GM19372 (cell line): ENCODE data around the gene ARHGAP22.
"Not testable (repeated sequence)": the region's sequence is repeated elsewhere in the genome, so short reads cannot be mapped to it uniquely, and the experiment has no call there.

ENCODE experiments used
- ATAC-seq: cut with Tn5 transposase; IDR thresholded peaks from one replicate; pipeline ENCODE4 v1.9.1; 2021; ENCODE audit warnings: mild to moderate bottlenecking, low read depth, moderate library complexity; ENCODE audit not compliant: unreplicated experiment

The ARHGAP22 gene

DNA sequence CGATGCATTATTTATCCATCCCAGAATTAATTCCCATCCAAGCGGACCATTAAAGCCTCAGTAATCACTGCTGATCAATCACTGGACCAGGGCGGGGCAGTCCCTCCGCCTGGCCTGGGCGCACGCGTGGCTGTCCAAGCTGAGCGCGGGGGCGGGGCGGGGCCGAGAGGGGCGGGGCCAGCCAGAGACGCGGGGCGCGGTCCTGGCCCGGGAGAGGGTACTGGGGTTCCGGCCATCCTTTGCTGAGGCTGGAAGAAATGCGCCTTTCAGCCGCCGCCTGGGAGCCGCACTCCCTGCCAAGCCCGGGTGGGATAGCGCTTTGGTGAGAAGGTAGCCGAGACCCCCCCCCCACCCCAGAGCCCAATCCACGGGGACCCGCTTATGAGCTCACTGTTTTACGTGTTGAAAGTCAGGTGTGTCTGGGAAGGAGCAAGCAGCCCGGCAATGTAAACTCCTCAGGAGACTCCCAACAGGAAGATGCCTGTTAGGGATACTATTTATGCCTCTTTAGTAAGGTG lies at the start of gene ARHGAP22:
TSS of gene ARHGAP22 (minus strand) at position 83 of the 518 bp plus-strand sequence. CDS start 277 bp downstream, outside the sequence.
- ATAC-seq: no peak

DNA sequence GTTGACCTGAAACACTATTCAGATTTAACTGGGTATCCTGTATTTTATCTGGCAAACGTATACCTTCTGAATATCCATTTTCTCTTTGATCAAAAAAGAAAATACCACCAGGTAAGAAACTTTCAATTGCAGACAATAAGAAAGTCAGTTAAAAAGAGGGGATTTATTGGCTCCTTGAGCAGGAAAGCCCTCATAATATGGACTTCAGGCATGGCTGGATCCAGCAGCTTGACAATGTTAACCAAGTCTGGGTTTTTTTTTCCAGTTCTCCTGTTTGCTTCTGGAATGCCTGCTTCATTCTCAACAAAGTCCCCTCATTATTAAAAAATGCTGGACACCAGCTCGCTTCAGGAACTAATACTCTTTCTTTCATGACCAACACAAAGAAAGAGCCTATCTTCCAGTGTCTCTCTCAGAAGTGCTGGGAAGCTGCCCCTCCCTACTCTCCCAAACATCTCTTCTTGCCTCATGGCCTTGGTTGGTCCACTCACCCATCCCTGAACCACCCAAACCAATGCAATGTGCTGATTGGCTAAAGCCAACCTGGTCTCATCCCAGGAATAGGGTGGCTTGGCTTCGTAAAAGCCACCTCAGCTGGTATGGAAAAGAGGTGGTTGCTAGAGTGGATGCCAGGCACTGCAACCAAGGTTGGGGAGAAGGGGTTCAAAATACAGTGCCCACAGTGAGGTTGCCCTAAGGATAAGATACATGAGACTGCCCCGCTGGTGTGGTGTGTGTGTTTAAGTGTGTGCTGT lies 49.2 kb upstream of the ARHGAP22 start:
- ATAC-seq: no peak

DNA sequence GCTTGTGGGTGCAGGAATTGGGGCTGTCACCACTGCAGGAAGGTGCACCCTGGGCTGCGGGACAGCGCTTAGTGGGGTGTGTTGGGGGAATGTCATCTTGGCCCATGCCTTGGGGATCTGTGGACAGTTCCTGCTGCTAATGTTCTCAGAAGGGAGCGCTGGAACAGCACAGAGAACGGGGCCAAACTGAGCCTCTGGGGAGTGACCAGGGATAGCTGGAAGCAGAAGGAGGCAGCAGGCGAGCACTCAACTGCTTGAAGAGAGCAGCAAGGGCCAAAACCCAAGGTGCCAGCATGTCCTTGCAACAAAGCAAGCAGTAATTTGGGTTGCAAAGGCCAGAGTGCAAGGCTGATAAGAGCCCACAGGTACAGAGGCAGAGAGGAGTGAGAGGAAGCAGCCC lies 48.5 kb upstream of the ARHGAP22 start:
- no peak for ATAC-seq

DNA sequence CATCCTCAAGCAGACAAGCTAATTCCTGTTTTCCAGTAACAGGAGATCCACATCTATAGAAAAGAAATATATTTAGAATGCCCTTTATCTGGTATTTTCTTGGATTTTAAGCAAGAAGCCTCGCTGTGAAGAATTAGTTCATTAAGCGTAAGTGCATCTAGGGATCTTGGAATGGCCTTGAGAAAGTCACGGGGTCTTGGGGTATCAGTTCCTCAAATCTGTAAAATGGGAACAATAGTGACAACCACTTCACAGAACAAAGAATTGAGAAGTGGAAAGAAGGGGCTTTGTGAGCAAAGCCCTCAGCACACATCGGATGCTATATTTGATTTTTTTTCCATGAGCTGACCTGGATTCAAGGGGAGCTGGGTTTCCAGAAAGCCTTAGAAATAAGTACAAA lies 47.5 kb upstream of the ARHGAP22 start:
- ATAC-seq: no peak

DNA sequence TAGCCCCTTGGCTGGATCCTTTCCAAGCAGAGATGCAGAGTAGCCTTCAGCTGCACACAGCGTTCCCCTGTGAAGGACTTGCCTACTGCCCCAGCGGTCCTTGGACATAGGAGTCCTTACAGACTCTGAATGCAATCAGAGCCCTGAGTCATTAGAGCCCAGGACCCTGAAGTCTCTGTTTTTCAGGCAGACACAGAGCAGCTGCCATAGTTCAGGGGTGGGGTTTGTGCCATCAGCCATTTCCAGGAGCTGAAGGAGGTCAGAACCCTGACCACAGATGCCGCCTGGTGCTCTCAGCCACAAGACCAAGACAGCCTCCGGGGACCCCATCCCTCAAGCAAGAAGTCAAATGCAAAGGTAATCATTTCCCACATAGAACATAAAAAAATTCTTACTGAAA lies 47.0 kb upstream of the ARHGAP22 start:
- ATAC-seq: no peak

GRCh38 chr10:48651293-48651692 lies 46.4 kb upstream of the ARHGAP22 start:
- ATAC-seq: no peak

DNA sequence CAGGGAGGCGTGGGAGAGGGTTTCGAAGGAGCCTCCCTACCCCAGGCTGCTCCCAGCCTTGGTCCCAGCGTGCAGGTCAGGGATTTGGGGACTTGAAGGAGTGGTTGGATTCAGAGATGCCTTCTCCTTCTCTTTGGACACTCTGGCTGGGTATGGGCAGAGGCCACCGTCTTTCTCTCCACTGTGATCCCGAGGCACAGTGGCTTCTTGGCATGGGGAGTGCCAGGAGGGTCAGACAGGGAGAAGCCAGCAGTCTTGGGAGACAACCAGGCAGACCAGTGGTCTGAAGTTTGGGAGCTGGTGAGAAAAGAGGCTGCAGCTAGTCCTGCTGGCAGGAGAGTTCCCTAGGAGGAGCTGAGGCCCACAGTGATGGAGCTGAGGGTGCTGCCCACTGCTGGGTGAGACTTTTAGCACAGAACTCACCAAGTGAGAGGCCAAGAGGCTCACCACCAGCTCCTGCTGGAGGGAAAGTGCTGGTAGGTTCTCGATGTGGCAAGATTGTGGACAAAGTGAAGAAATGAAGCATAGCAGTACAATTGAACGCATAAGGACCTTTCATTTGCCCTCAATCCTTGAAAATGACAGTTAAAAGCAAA lies 44.6 kb upstream of the ARHGAP22 start:
- no peak for ATAC-seq

DNA sequence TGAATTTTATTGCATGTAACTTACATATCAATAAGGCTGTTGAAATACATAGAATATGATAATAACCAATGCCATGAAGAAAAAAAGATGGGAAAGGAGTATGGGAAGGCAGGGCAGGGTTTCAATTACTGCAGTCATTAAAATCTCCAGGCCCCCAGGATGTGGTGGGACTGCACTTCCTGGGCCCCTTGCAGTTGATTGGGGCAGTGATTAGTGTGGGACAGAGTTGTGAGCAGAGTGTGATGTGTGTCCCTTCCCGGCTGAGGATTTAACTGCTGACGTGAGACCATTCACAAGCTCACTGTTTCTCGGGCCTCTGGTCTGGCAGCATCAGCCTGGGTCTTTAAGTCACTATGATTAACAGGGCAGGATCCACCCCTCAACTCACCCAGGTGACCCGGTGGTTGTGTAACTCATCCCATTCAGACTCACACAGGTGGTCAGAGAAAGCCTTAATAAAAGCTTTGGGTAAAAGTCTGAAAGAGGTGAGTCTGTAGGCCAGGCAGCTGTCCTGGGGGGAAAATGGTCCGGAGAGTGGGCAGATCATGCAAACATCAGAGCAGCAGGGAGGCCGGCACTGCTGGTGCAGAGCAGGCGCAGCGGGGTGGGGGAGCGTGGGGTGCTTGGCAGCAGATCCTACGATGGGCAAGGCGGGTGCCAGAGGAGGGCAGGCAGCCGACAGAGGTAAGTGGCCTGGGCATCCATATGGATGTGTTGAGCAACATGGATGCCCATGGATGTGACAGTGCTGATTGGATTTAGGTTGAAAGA lies 43.5 kb upstream of the ARHGAP22 start:
- no peak for ATAC-seq

DNA sequence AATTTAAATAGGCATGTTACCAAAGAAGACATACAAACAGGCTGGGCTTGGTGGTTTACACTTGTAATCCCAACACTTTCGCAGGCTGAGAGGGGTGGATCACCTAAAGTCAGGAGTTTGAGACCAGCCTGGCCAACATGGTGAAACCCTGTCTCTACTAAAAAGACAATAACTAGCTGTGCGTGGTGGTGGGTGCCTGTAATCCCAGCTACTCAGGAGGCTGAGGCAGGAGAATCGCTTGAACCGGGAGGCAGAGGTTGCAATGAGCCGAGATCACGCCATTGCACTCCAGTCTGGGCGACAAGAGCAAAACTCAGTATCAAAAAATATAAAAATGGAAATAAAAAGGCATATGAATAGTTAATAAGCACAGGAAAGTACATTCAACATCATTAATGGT lies 42.2 kb upstream of the ARHGAP22 start:
- not testable (repeated sequence) for ATAC-seq

DNA sequence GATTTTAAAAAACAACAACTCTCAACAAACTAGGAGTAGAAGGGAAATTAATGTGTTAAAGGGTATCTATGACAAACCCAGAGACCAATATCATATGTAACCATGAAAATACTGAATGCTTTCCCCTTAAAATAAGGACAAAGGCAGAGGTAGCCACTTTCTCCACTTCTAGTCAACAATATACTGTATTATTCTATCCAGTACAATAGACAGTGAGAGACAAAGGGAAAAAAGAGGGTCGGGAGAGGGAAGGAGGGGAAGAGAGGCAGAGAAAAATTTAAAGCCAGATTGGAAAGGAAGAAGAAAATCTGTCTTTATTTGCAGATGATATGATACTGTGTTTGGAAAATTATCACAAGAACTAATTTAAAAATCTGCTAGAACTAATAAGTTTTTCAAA lies 40.7 kb upstream of the ARHGAP22 start:
- ATAC-seq: no peak

- not testable (repeated sequence) for ATAC-seq
Observed at GRCh38 chr10:48641099-48641690, 36.3 kb upstream of the ARHGAP22 start.

DNA sequence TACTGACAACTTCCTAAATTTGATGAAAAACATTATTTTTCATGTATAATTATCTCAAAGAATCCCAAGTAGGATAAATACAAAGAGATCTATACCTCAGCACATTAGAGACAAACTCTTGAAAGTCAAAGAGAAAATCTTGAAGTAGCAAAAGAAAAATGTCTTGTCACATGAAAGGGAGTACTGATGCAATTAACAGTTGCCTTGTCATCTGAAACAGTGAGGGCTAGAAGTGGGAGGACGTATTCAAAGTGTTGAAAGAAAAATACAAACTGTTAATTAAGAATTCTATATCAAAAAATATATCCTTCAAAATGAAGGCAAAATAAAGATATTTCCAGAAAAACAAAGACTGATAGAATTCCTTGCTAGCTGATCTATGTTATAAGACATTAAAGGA lies 35.5 kb upstream of the ARHGAP22 start:
- no peak for ATAC-seq

GRCh38 chr10:48639632-48640031 lies 34.8 kb upstream of the ARHGAP22 start:
- ATAC-seq: no peak

DNA sequence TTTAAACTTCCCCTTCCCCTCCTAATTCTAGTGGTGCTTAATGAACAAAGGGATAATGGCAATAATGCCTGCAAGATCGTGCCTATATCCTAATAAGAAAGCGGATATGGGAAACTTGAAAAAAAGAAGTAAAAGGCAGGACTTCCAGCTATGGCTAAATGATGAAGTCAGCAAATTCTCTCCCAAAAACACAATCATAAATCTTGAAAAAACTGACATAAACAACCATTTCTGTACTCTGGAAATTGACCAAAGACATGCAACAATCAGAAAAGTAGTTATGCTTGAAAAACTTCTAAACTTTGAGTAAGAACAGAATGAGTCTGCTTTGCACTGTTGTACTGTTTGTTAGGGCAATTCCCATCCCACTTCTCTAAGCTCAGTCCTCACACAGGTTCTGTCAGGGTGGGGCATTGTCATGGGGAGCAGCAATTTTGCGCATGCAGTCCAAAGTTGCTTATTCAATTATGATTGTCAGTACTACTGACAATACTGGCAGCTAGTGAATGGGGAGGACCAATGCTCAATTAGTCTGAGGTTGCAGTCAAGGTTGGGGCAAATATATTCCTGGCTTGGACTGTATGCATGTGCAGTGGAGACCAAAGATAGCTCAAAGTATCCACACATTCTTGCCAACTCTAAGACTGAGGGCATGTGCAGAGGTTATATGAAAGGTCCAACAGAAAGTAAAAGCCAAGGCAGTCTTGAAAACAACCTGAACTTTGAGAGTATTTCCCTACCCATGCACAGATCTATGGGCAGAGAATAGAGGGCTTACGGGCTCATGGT lies 34.1 kb upstream of the ARHGAP22 start:
- no peak for ATAC-seq

GRCh38 chr10:48638158-48638557 lies 33.3 kb upstream of the ARHGAP22 start:
- ATAC-seq: no peak

DNA sequence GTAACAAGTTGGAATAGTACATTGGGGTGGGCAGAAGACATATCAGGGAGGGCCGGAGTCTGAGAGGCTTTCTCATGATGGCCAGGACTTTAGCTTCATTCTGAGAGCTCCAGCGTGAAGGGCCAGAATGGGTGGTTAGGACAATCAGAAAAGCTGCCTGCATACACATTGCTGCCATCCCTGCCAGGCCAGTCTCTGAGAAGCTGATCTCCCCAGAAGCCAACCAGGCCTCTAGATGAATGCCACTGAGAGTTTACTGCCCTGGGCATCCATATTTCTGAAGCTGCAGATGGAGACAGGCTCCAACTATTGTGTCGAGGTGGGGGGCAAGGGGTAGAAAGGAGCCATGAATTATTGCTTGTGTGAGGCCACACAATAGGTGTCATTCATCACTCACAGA lies 32.0 kb upstream of the ARHGAP22 start:
- no peak for ATAC-seq

- no peak for ATAC-seq
Observed at GRCh38 chr10:48636231-48636630, 31.4 kb upstream of the ARHGAP22 start.

GRCh38 chr10:48634984-48635557 lies 30.2 kb upstream of the ARHGAP22 start:
- no peak for ATAC-seq

- no peak for ATAC-seq
Observed at GRCh38 chr10:48634198-48634983, 29.5 kb upstream of the ARHGAP22 start.
